A549 treated with ZK216348 at 1 μM for 4 hours (cell line): ENCODE data around the gene CAMK1. TPM values are rescaled to one million over a fixed set of nuclear protein-coding genes. Genes with fewer than 3 reads are reported as not detected.

ENCODE experiments used
- total RNA-seq: library from RNA; stranded (reverse); fragments of 200-300 nt; extraction: Qiagen RNA extraction; gene quantifications from 5 replicates; pipeline ENCODE4 v1.2.3, GENCODE V29; 2022; ENCODE audit warnings: low read depth

Gene CAMK1
- 11.6 to 21.8 TPM (median 17.7 TPM) in 5 replicates for total RNA-seq

DNA sequence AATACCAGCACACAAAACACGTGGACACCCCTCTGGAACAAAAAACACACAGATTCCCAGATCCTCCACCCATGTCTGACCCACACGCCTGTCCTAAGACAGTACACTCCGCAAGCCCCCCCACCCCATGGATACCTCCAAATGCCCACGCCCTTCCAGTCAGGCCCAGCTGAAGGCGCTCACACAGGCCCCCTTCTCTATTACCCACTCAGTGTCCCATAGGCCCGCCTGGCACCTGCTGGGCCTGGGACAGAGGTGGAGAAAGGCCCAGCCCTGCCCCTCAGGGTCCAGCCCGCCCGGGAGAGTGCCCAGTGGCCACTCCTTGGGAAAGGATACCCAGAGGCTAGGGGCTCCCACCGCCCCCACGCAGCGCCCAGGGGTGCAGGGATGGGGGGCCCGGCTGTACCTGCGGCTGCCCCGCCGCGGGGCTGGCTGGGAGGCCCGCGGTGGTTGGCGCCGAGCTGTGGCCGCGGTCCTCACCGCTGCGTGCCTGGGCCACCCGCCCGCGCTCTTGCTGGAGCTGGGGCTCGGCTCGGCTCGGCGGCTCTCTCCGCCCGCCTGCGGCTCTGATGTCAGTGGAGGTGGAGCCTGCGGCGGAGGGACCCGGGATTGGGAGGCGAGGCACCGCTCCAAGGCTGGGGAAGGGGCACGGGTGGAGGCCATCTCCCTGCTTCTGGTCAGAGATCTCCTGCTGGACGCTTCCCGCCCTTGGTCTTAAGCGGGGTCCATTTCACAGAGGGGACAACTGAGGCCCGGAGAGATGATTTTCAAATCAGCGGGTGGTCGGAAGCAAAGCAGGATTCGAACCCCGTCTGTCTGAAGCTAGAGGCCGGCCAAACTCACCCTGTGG is at the start of gene CAMK1:
Gene CAMK1 (minus strand): TSS at position 522 of the 850 bp plus-strand sequence. CDS start 2,198 bp downstream, outside the sequence.

DNA sequence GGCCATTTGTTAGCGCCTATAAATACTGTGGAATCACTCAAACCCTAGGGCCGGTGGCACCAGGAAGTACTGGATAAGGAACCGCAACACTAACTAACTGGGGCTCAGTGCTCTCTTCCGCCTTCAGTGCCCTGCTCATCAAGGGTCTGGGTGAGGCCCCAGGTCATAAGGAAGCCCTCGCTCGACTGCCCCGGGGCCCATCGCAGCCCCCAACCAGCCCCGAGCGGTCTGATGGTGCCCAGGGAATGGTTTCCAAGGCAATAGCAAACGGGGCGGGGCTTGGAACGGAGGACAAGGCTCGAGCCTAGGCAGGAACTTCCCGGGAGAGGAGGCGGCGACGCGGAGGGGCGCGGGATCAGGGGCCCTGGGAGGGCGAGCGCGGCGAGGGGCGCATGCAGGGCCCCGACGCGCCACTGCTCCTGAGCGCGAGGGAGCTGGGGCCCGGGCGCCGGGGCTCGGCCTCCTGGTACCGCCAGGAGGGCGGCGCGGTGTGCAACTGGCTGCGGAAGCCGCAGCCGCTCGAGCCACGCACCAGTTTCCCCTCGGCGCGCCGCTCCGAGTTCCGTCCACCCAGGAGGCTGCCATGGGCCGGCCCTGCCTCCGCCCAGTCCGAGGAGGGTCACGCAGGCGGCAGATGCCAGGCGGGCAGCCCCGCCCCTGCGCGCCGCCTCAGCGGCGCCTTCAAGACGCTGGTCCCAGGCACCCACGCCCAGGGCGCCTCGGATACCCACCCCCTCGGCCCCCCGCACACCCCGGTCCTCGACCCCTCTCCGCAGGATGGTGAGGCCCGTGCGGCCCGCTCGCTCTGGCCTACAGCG is 40.1 kb upstream of the CAMK1 start, which contains the start of gene TTLL3:
Gene TTLL3 (plus strand): TSS at position 648 of the 818 bp plus-strand sequence. CDS start 400 bp downstream, outside the sequence.

DNA sequence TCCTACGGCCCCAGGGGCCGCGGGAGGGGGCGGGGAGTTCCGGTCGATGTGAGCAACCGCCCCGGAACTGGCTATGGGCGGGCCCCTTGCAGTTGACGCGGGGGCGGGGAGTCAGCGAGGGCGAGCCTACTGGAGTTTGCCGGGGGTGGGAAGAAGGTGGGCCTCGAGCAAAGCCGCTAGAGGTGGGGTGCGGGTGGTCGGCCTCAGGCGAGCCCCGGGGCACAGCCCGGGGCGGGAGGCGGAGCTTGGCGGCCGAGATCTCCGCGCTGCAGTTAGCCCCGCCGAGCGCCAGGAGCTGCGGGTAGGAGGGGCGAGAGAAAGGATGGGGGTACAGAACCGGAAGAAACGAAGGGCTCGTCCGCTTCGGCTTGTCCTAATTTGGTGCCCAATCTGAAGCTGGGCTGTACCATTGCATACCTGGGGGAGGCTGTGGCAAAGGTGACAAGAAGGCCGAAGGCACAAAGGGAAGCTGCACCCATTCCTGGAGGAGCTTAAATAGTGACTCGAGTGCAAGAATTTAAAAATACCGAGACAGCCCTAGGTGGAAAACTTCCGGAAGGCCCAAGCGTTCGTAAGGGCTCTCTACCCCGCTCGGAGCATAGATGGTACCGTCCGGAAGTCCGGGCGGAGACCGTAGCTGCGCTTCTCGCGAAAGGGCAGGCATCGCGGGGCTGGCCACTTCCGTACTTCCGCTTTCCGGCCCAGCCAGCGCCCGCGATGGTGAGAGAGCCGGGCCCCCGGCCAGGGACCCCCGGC is 22.8 kb upstream of the CAMK1 start, which contains the start of the genes ARPC4 and TADA3:
Gene ARPC4 (plus strand): TSS at position 678 of the 756 bp plus-strand sequence. CDS start 40 bp downstream, at position 718.
Gene TADA3 (minus strand): TSS at position 69 of the 756 bp plus-strand sequence. CDS start 1,007 bp downstream, outside the sequence.

DNA sequence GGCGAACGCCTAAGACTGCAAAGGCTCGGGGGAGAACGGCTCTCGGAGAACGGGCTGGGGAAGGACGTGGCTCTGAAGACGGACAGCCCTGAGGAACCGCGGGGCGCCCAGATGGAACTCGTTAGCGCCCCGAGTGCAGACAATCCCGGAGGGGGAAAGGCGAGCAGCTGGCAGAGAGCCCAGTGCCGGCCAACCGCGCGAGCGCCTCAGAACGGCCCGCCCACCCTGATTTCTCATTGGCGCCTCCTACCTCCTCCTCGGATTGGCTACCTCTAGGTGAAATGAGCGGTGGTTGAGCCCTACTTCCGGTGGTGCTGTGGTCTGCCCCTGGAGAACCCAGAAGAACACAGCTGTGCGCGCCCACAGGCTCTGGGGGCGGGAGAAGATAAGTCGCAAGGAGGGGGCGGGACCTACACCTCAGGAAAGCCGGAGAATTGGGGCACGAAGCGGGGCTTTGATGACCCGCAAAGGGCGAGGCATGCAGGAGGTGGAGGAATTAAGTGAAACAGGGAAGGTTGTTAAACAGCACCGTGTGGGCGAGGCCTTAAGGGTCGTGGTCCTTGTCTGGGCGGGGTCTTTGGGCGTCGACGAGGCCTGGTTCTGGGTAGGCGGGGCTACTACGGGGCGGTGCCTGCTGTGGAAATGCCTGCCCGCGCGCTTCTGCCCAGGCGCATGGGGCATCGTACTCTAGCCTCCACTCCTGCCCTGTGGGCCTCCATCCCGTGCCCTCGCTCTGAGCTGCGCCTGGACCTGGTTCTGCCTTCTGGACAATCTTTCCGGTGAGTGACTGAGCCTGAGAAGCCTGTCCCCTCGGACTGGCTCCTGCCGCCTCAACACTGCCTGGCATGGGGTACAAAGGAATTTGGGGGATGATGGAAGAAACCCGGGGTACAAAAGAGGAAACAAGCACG is 19.8 kb downstream of the CAMK1 start, which contains the start of gene OGG1:
Gene OGG1 (plus strand): TSS at position 308 of the 911 bp plus-strand sequence. CDS start 335 bp downstream, at position 643.

DNA sequence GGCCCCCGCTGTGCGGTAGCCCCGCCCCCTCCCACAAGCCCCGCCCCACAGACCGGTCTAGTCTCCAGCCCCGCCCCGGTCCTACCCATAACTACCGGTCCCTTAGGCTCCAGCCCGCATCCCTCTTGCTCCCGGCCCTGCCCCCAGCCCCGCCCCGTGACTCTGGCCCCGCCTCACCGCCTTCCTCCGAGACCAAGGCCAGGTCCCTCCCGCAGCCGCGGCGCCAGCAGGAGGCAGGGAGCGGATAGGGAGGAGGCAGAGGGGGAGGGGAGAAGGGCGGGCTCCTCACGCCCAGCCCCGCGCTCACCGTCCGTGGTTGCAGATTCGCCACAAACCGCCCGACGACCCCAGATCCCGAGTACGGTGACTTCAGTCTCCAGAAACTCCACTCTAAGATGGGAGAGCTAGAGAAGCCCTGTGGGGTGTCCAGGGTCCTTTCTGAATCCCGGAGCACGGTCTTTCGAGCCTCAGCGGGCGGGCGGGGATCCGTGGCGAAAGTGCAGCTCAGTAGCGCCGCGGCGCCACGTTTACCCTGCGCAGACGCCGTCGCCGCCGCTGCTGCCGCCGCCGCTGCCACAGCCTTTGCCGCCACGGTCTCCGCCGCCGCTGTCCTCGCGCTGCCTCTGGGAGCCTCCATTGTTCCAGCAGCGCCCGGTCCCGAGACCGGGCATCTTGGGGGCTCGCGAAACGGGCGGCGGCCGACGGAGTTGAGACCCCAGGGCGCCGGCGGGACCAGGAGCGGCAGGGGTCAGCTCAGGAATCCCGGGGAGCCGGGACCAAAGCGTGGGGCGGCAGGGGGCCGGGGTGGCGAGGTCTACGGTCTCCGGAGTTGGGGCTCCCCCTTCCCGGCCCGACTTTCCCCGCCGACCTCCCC is 38.3 kb downstream of the CAMK1 start, which contains the start of gene BRPF1:
Gene BRPF1 (plus strand): TSS at position 530 of the 874 bp plus-strand sequence. CDS start 2,406 bp downstream, outside the sequence.

Other genes with a start within 250 kb of the CAMK1 start
- gene LHFPL4, start 216.1 kb downstream of the CAMK1 start, total RNA-seq, result 0.06 to 0.18 TPM (median 0.09 TPM) in 4 of 5 replicates, not detected in the other
- 25.7 to 33.1 TPM (median 29.2 TPM) in 5 replicates for gene MTMR14, start 120.4 kb downstream of the CAMK1 start, total RNA-seq
- gene CPNE9, start 66.1 kb downstream of the CAMK1 start, total RNA-seq, result 0.14 to 0.30 TPM (median 0.21 TPM) in 3 of 5 replicates, not detected in the others
- gene BRPF1, start 38.2 kb downstream of the CAMK1 start, total RNA-seq, result 14.5 to 19.9 TPM (median 18.9 TPM) in 5 replicates
- 14.0 to 20.5 TPM (median 18.5 TPM) in 5 replicates for gene OGG1, start 20.0 kb downstream of the CAMK1 start, total RNA-seq
- gene TADA3, start 22.5 kb upstream of the CAMK1 start, total RNA-seq, result 52.0 to 62.4 TPM (median 59.5 TPM) in 5 replicates
- gene ARPC4, start 23.1 kb upstream of the CAMK1 start, total RNA-seq, result 142 to 221 TPM (median 156 TPM) in 5 replicates
- 5.3 to 8.0 TPM (median 6.6 TPM) in 5 replicates for gene TTLL3, start 40.3 kb upstream of the CAMK1 start, total RNA-seq
- 36.5 to 61.4 TPM (median 53.3 TPM) in 5 replicates for gene RPUSD3, start 74.1 kb upstream of the CAMK1 start, total RNA-seq
- gene CIDEC, start 110.3 kb upstream of the CAMK1 start, total RNA-seq, result 26.1 to 42.7 TPM (median 29.8 TPM) in 5 replicates
- 72.0 to 87.1 TPM (median 82.0 TPM) in 5 replicates for gene JAGN1, start 120.7 kb upstream of the CAMK1 start, total RNA-seq
- 1.1 to 4.2 TPM (median 1.5 TPM) in 5 replicates for gene IL17RE, start 132.9 kb upstream of the CAMK1 start, total RNA-seq
- 15.2 to 24.5 TPM (median 18.9 TPM) in 5 replicates for gene IL17RC, start 147.2 kb upstream of the CAMK1 start, total RNA-seq
- 8.1 to 15.6 TPM (median 13.7 TPM) in 5 replicates for gene CRELD1, start 163.9 kb upstream of the CAMK1 start, total RNA-seq
- 0.66 to 1.8 TPM (median 1.5 TPM) in 5 replicates for gene PRRT3, start 182.5 kb upstream of the CAMK1 start, total RNA-seq
- gene EMC3, start 216.9 kb upstream of the CAMK1 start, total RNA-seq, result 109 to 129 TPM (median 119 TPM) in 5 replicates